ENCODE results near the gene UBR7.

UBR7 gene

GRCh38 chr14:93246534-93246933 is 39.5 kb downstream of the UBR7 start:
- no peak for DNase-seq (ENCODE audit: low read depth in 2 of 3, low spot score in 2 of 3)

- DNase-seq (ENCODE audit: low read depth in 2 of 3, low spot score in 2 of 3) = no peak
Measured at GRCh38 chr14:93249128-93249831, 42.2 kb downstream of the UBR7 start.

GRCh38 chr14:93262446-93262845 is 55.4 kb downstream of the UBR7 start:
- DNase-seq (ENCODE audit: low read depth in 2 of 3, low spot score in 2 of 3) = no peak

GRCh38 chr14:93263416-93263815 is 56.4 kb downstream of the UBR7 start:
- DNase-seq (ENCODE audit: low read depth in 2 of 3, low spot score in 2 of 3) = no peak

GRCh38 chr14:93266127-93266526 is 59.1 kb downstream of the UBR7 start:
- no peak for DNase-seq (ENCODE audit: low read depth in 2 of 3, low spot score in 2 of 3)

- DNase-seq (ENCODE audit: low read depth in 2 of 3, low spot score in 2 of 3) = no peak
Measured at GRCh38 chr14:93267149-93267711, 60.2 kb downstream of the UBR7 start.

GRCh38 chr14:93268406-93268805 is 61.4 kb downstream of the UBR7 start:
- no peak for DNase-seq (ENCODE audit: low read depth in 2 of 3, low spot score in 2 of 3)

GRCh38 chr14:93269341-93270068 is 62.4 kb downstream of the UBR7 start:
- DNase-seq (ENCODE audit: low read depth in 2 of 3, low spot score in 2 of 3) = no peak

GRCh38 chr14:93271111-93271510 is 64.1 kb downstream of the UBR7 start:
- no peak for DNase-seq (ENCODE audit: low read depth in 2 of 3, low spot score in 2 of 3)

GRCh38 chr14:93274055-93274806 is 67.2 kb downstream of the UBR7 start:
- DNase-seq (ENCODE audit: low read depth in 2 of 3, low spot score in 2 of 3) = no peak

- no peak for DNase-seq (ENCODE audit: low read depth in 2 of 3, low spot score in 2 of 3)
Measured at GRCh38 chr14:93276031-93276716, 69.1 kb downstream of the UBR7 start.

All from activated CD8-positive, alpha-beta memory T cell treated with anti-CD3 and anti-CD28 coated beads for 48 hours (primary cell).